HepG2 (cell line): ENCODE data around the gene PNP. TPM values are rescaled to one million over a fixed set of nuclear protein-coding genes. Genes with fewer than 3 reads are reported as not detected.
A peak's percentile ranks its signal among the peaks of the same experiment; 100 is the strongest.

Experiments
- ATF2 ChIP-seq: sonication (generic); formaldehyde crosslinking; IDR thresholded peaks from 2 replicates; pipeline ENCODE4 v1.4.0; 2020; ENCODE audit warnings: missing genetic modification reagents
- ATRX ChIP-seq: sonication (generic); formaldehyde crosslinking; IDR thresholded peaks from 2 replicates; pipeline ENCODE4 v1.4.0; 2020; ENCODE audit warnings: missing genetic modification reagents, borderline replicate concordance
- CBX2 ChIP-seq, 2 experiments: fragments of 200-600 bp in 1 of 2; sonication (generic); formaldehyde crosslinking in 1 of 2; IDR thresholded peaks; 2 replicates each; pipeline versions ENCODE4 v1.7.0 to v1.8.1; 2018 to 2022; ENCODE audit warnings: low read depth in 2 of 2, low read length in 1 of 2, mild to moderate bottlenecking in 1 of 2, missing genetic modification reagents in 1 of 2
- CCDC6 ChIP-seq: sonication (generic); formaldehyde crosslinking; IDR thresholded peaks from 2 replicates; pipeline ENCODE4 v1.8.1; 2022; ENCODE audit warnings: mild to moderate bottlenecking, missing genetic modification reagents, moderate library complexity
- CERS6 ChIP-seq: sonication (generic); formaldehyde crosslinking; IDR thresholded peaks from 2 replicates; pipeline ENCODE4 v1.5.0; 2020; ENCODE audit warnings: missing genetic modification reagents
- ELF3 ChIP-seq: IDR thresholded peaks from 2 replicates; pipeline ENCODE4 v1.6.1; 2016; ENCODE audit warnings: missing genetic modification reagents, missing compliant biosample characterization
- ETS1 ChIP-seq: sonication (generic); formaldehyde crosslinking; IDR thresholded peaks from 2 replicates; pipeline ENCODE4 v1.4.0; 2020; ENCODE audit warnings: missing genetic modification reagents
- GATA4 ChIP-seq: sonication (generic); IDR thresholded peaks from 2 replicates; pipeline ENCODE4 v1.6.1; 2016; ENCODE audit warnings: antibody characterized with exemption, low read depth, borderline replicate concordance
- KLF13 ChIP-seq: sonication (generic); formaldehyde crosslinking; IDR thresholded peaks from 2 replicates; pipeline ENCODE4 v1.4.0; 2020; ENCODE audit warnings: mild to moderate bottlenecking, missing genetic modification reagents
- MZF1 ChIP-seq: sonication (generic); formaldehyde crosslinking; IDR thresholded peaks from 2 replicates; pipeline ENCODE4 v1.8.1; 2023; ENCODE audit warnings: mild to moderate bottlenecking, missing genetic modification reagents, borderline replicate concordance
- PAXIP1 ChIP-seq: sonication (generic); formaldehyde crosslinking; conservative IDR thresholded peaks from 2 replicates; pipeline ENCODE4 v1.4.0; 2020; ENCODE audit warnings: mild to moderate bottlenecking, missing genetic modification reagents, moderate library complexity
- RFXAP ChIP-seq: sonication (generic); formaldehyde crosslinking; IDR thresholded peaks from 2 replicates; pipeline ENCODE4 v1.4.0; 2020; ENCODE audit warnings: missing genetic modification reagents, borderline replicate concordance
- SOX6 ChIP-seq, 2 experiments: fragments of 450-650 bp in 1 of 2; sonication (generic) in 1 of 2; formaldehyde crosslinking in 1 of 2; IDR thresholded peaks; 2 replicates each; pipeline versions ENCODE4 v1.4.0 to v1.6.1; 2017 to 2020; ENCODE audit warnings: antibody characterized with exemption in 1 of 2, mild to moderate bottlenecking in 1 of 2, missing genetic modification reagents in 1 of 2
- ZFAT ChIP-seq: sonication (generic); formaldehyde crosslinking; conservative IDR thresholded peaks from 2 replicates; pipeline ENCODE4 v1.8.1; 2023; ENCODE audit warnings: missing genetic modification reagents, inconsistent platforms
- ZNF20 ChIP-seq: sonication (generic); formaldehyde crosslinking; IDR thresholded peaks from 2 replicates; pipeline ENCODE4 v1.4.0; 2020; ENCODE audit warnings: mild to moderate bottlenecking, moderate library complexity, missing genetic modification reagents
- polyA plus RNA-seq, 8 experiments: library from polyadenylated mRNA; depleted of rRNA in 3 of 8; stranded (reverse) in 7 of 8; unstranded in 1 of 8; fragments of >200 nt; fragmentation: Illumina TruSeq in 4 of 8; extraction: Trizol in 4 of 8; gene quantifications; 2 replicates each; pipeline versions ENCODE4 v1.2.1 to v1.2.3, GENCODE V29; 2011 to 2016; ENCODE audit warnings: low read depth in 4 of 8, missing spikeins in 1 of 8, mixed read lengths in 1 of 8; ENCODE audit not compliant: insufficient read depth in 1 of 8
- total RNA-seq, 5 experiments: library from RNA; depleted of rRNA; stranded (reverse); fragments of >200 nt; fragmentation: Illumina TruSeq; extraction: Trizol; gene quantifications; 2 replicates each; pipeline ENCODE4 v1.2.3, GENCODE V29; 2016; ENCODE audit warnings: low read depth in 1 of 5
- TF ChIP-seq, protein P1 (sequence below): IDR thresholded peaks from 2 replicates; pipeline ENCODE4 v1.6.1; 2016
- TF ChIP-seq, protein P2 (sequence below): sonication (generic); formaldehyde crosslinking; IDR thresholded peaks from 2 replicates; pipeline ENCODE4 v1.5.1; 2020; ENCODE audit warnings: mild to moderate bottlenecking, missing genetic modification reagents, moderate library complexity

The PNP gene
- total and polyA plus RNA-seq, 2 of the 13 experiments (the other 11 are each of a cell fraction or from before 2014, with no cell fraction given) = 45.4 to 74.8 TPM

GRCh38 chr14:20469242-20469889 is at the start of gene PNP (continued):
- TF ChIP-seq MZF1 (CRISPR knock-in tag) (no peak), ZNF20 (CRISPR knock-in tag) (no peak), CERS6 (CRISPR knock-in tag) (no peak), ATF2 (peak; percentile 75; the same call in 1 of the 2 replicates), KLF13 (CRISPR knock-in tag) (0 out of 2 replicates have a peak, but pooled peaks have one; percentile 42), ETS1 (CRISPR knock-in tag) (no peak; the same call in 1 of the 2 replicates), PAXIP1 (CRISPR knock-in tag) (peak; percentile 27; the same call in 1 of the 2 replicates), CBX2 (IDR thresholded peaks at IDR 0.05; ENCODE audit: low read depth, low read length) (no peak), CBX2 (CRISPR knock-in tag; IDR thresholded peaks at IDR 0.05; ENCODE audit: low read depth) (0 out of 2 replicates have a peak, but pooled peaks have one; percentile 52), CCDC6 (CRISPR knock-in tag) (0 out of 2 replicates have a peak, but pooled peaks have one; percentile 48), GATA4 (peak; percentile 90), ATRX (CRISPR knock-in tag) (no peak), RFXAP (CRISPR knock-in tag) (no peak; the same call in 1 of the 2 replicates), ELF3 (CRISPR knock-in tag) (peak; percentile 15; the same call in 1 of the 2 replicates), ZFAT (CRISPR knock-in tag) (no peak), SOX6 (IDR thresholded peaks at IDR 0.05) (no peak), SOX6 (CRISPR knock-in tag; IDR thresholded peaks at IDR 0.05) (peak; percentile 49)
- TF ChIP-seq, protein P1, sequence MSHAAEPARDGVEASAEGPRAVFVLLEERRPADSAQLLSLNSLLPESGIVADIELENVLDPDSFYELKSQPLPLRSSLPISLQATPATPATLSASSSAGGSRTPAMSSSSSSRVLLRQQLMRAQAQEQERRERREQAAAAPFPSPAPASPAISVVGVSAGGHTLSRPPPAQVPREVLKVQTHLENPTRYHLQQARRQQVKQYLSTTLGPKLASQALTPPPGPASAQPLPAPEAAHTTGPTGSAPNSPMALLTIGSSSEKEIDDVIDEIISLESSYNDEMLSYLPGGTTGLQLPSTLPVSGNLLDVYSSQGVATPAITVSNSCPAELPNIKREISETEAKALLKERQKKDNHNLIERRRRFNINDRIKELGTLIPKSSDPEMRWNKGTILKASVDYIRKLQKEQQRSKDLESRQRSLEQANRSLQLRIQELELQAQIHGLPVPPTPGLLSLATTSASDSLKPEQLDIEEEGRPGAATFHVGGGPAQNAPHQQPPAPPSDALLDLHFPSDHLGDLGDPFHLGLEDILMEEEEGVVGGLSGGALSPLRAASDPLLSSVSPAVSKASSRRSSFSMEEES = no peak; the same call in 1 of the 2 replicates
- TF ChIP-seq, protein P2, sequence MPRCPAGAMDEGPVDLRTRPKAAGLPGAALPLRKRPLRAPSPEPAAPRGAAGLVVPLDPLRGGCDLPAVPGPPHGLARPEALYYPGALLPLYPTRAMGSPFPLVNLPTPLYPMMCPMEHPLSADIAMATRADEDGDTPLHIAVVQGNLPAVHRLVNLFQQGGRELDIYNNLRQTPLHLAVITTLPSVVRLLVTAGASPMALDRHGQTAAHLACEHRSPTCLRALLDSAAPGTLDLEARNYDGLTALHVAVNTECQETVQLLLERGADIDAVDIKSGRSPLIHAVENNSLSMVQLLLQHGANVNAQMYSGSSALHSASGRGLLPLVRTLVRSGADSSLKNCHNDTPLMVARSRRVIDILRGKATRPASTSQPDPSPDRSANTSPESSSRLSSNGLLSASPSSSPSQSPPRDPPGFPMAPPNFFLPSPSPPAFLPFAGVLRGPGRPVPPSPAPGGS (CRISPR knock-in tag) = peak; percentile 59; the same call in 1 of the 2 replicates
